GM23248 (cell line): ENCODE data around the gene WLS. TPM values are rescaled to one million over a fixed set of nuclear protein-coding genes. Genes with fewer than 3 reads are reported as not detected.
"Not testable (repeated sequence)": the region's sequence is repeated elsewhere in the genome, so short reads cannot be mapped to it uniquely, and the experiment has no call there.

Source experiments
- DNase-seq: peaks from one replicate; pipeline ENCODE4 v3.0.0-alpha.2; 2015
- H2AFZ ChIP-seq: fragments of 200-600 bp; sonication (generic); 2 replicates; pipeline ENCODE4 v1.6.1; 2016; ENCODE audit warnings: antibody characterized with exemption
- H3F3A ChIP-seq: fragments of 200-600 bp; sonication (generic); 2 replicates; pipeline ENCODE4 v1.6.1; 2016; ENCODE audit warnings: mild to moderate bottlenecking, antibody characterized with exemption, mixed run types; ENCODE audit not compliant: insufficient read depth
- H3K27ac ChIP-seq: fragments of 200-600 bp; sonication (generic); 2 replicates; pipeline ENCODE4 v1.5.1; 2016; ENCODE audit warnings: mild to moderate bottlenecking
- H3K27me3 ChIP-seq: fragments of 200-600 bp; sonication (generic); replicated peaks from 2 replicates; pipeline ENCODE4 v1.6.1; 2016; ENCODE audit warnings: mild to moderate bottlenecking; ENCODE audit not compliant: insufficient read depth
- H3K36me3 ChIP-seq: fragments of 200-600 bp; sonication (generic); 2 replicates; pipeline ENCODE4 v1.6.1; 2016; ENCODE audit warnings: low read depth, mild to moderate bottlenecking
- H3K4me1 ChIP-seq: fragments of 200-600 bp; sonication (generic); 2 replicates; pipeline ENCODE4 v1.6.1; 2016; ENCODE audit warnings: mild to moderate bottlenecking; ENCODE audit not compliant: insufficient read depth
- H3K4me2 ChIP-seq: fragments of 200-600 bp; sonication (generic); one replicate; pipeline ENCODE4 v1.6.1; 2016; ENCODE audit warnings: mild to moderate bottlenecking; ENCODE audit not compliant: unreplicated experiment
- H3K4me3 ChIP-seq: fragments of 200-600 bp; sonication (generic); 2 replicates; pipeline ENCODE4 v1.5.1; 2016; ENCODE audit warnings: mild to moderate bottlenecking
- H3K79me2 ChIP-seq: fragments of 200-600 bp; sonication (generic); 2 replicates; pipeline ENCODE4 v1.6.1; 2016; ENCODE audit warnings: mild to moderate bottlenecking; ENCODE audit not compliant: insufficient read depth
- H3K9ac ChIP-seq: fragments of 200-600 bp; sonication (generic); 2 replicates; pipeline ENCODE4 v1.6.1; 2016; ENCODE audit warnings: mild to moderate bottlenecking
- H3K9me2 ChIP-seq: fragments of 200-600 bp; sonication (generic); 2 replicates; pipeline ENCODE4 v1.6.1; 2016; ENCODE audit warnings: mixed run types, mild to moderate bottlenecking, moderate library complexity; ENCODE audit not compliant: insufficient read depth
- H3K9me3 ChIP-seq: fragments of 200-600 bp; sonication (generic); one replicate; pipeline ENCODE4 v1.6.1; 2017; ENCODE audit warnings: low read depth
- H4K20me1 ChIP-seq: fragments of 200-600 bp; sonication (generic); 2 replicates; pipeline ENCODE4 v1.6.0; 2016; ENCODE audit not compliant: insufficient read depth
- EZH2 ChIP-seq: fragments of 200-600 bp; sonication (generic); IDR thresholded peaks from 2 replicates; pipeline ENCODE4 v1.6.1; 2018; ENCODE audit warnings: antibody characterized with exemption, mild to moderate bottlenecking; ENCODE audit not compliant: insufficient read depth, poor library complexity, severe bottlenecking
- EZH2phosphoT487 ChIP-seq: fragments of 200-600 bp; sonication (generic); IDR thresholded peaks from 2 replicates; pipeline ENCODE4 v1.6.1; 2018; ENCODE audit warnings: antibody characterized with exemption, moderate library complexity, mild to moderate bottlenecking, low read depth; ENCODE audit not compliant: insufficient read depth
- WGBS, 2 experiments: methylation state at CpG; one replicate each; pipeline ENCODE4 v1.1.6; 2015 to 2017; ENCODE audit warnings: low lambda C conversion rate in 2 of 2, low coverage in 1 of 2; ENCODE audit errors: missing lambda C conversion rate in 2 of 2; 5-methylcytosine and 5-hydroxymethylcytosine counted together
- in situ Hi-C: fragments of 300-500 bp; cut with MboI; formaldehyde crosslinking; loops from 2 replicates; pipeline ENCODE4 v1.15.0; 2020
- polyA plus RNA-seq: library from polyadenylated mRNA; unstranded; fragments of >200 nt; fragmentation: Nextera tagmentation; extraction: Ambion mirVana; gene quantifications from 2 replicates; pipeline ENCODE4 v1.2.1, GENCODE V29; 2016
- total RNA-seq: library from RNA; depleted of rRNA; stranded (reverse); fragments of >200 nt; shearing (Covaris generic); gene quantifications from 2 replicates; pipeline ENCODE4 v1.2.3, GENCODE V29; 2014

Gene WLS
- total and polyA plus RNA-seq, 2 experiments from 2014 or later: 26.7 to 36.4 TPM

DNA sequence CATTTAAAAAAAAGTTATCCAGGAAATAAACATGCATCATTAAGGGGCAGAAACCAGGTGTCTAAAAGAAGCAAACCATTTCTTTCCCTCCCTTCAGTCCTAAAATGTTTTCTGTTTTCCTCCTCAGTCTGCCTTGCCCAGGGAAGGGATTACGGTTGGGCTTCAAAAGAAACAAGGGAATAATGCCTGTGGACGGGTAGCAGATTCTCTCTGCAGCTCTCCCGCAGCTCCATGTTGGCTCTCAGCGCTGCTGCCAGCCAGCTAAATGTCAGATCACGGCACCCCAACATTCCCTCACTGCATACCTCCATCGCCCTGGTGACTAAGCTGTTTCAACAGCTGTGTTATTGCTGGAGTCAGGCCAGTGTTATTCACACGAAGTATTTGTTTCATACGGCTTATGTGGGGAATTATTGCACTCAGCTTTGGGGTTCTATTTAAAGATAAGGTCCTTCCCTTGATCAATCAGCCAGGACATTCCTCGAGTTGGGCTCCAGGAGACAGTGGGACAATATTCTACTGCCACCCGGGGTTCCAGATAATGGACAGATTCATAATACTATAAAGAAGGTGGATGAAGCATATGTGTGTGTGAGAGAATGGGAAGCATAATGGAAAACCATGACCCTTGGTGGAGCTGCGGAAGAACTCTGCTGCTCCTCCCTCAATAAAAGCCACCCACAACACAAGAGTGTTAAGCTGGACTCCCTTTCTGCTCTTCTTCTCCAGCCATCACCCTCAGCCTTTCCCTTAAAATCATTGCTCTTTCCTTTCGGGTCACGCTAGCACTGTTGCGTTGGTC is 58.2 kb downstream of the WLS start:
- Histone ChIP-seq H3K4me1 (peaks cover 45% of the 10 kb centered on the region), H3K27me3 (no peaks in the 10 kb centered on the region), H2AFZ (no peak overlapping the region), H4K20me1 (no peaks in the 10 kb centered on the region), H3K4me2 (peak overlapping the region; percentile 87), H3K9ac (peak overlapping the region; percentile 36; the same call in 1 of the 2 replicates), H3K9me2 (no peaks in the 10 kb centered on the region), H3K27ac (peak overlapping the region; percentile 69), H3K4me3 (peak overlapping the region; percentile 55), H3K9me3 (no peaks in the 10 kb centered on the region), H3F3A (peaks cover 62% of the 10 kb centered on the region), H3K79me2 (no peaks in the 10 kb centered on the region), H3K36me3 (no peaks in the 10 kb centered on the region)
- in situ Hi-C loops: no loop called here
- WGBS, 2 experiments: 19% methylated on average over 14 of the region's 14 CpGs
- TF ChIP-seq EZH2phosphoT487: no peak
- TF ChIP-seq EZH2: no peak
- peak; percentile 96 for DNase-seq

GRCh38 chr1:68173283-68173935 is 58.9 kb downstream of the WLS start:
- DNase-seq: peak; percentile 60
- H3K4me3 ChIP-seq: peak overlapping the region; percentile 55
- H3K36me3 ChIP-seq: no peaks in the 10 kb centered on the region
- peak overlapping the region; percentile 69 for H3K27ac ChIP-seq
- no peaks in the 10 kb centered on the region for H3K79me2 ChIP-seq
- H3K4me2 ChIP-seq: peak overlapping the region; percentile 87
- no peaks in the 10 kb centered on the region for H4K20me1 ChIP-seq
- TF ChIP-seq EZH2phosphoT487: no peak
- TF ChIP-seq EZH2: no peak
- H3K27me3 ChIP-seq: no peaks in the 10 kb centered on the region
- peaks cover 37% of the 10 kb centered on the region for H3K4me1 ChIP-seq
- H3F3A ChIP-seq: peaks cover 55% of the 10 kb centered on the region
- in situ Hi-C loops: no loop called here
- 35 to 40% methylated on average over 6 of the region's 6 CpGs for WGBS, 2 experiments
- H3K9me3 ChIP-seq: no peaks in the 10 kb centered on the region
- H3K9ac ChIP-seq: peak overlapping the region; percentile 36; the same call in 1 of the 2 replicates
- no peak overlapping the region for H2AFZ ChIP-seq
- no peaks in the 10 kb centered on the region for H3K9me2 ChIP-seq

DNA sequence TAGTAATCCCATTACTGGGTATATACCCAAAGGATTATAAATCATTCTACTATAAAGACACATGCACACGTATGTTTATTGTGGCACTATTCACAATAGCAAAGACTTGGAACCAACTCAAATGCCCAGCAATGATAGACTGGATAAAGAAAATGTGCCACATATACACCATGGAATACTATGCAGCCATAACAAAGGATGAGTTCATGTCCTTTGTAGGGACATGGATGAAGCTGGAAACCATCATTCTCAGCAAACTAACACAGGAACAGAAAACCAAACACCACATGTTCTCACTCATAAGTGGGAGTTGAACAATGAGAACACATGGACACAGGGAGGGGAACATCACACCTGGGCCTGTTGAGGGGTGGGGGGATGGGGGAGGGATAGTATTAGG is 60.5 kb downstream of the WLS start:
- WGBS, 2 experiments: 92 to 100% methylated on average over 1 of the region's 1 CpG
- in situ Hi-C loops: not testable (repeated sequence)

DNA sequence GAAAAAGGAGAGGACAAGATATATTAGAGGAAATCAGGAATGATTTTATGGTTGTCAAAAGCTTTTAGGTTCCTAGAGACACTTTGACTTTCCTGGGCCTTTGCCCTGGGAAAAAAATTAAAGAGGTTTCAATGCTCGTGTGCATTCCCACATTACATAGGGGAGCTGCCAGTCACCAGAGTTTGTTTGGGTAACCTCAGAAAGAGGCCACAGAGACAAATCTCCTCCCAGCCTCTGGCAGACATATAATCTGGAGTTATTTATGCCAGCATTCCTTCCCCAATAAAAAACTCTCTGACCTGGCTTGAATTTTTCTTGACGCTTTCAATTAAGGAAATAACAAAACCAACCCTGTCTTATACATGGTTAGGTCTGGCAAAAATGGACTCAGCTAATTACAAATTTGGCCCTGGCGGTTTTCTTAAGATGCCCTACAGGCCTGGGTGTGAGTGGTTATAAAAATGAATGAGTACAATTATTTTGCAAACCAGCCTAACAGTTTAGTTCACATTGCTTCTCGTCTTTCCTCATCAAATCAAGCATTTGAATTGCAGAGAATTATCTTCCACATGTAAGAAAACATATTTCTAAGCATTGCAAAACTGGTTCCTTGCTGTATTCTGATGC is 63.7 kb downstream of the WLS start:
- Histone ChIP-seq H3K9ac (no peak overlapping the region), H3K27me3 (no peaks in the 10 kb centered on the region), H3K4me2 (no peak overlapping the region), H3K4me3 (no peak overlapping the region), H2AFZ (no peak overlapping the region), H3K27ac (no peak overlapping the region), H3K4me1 (peaks cover 6% of the 10 kb centered on the region), H3K9me3 (no peaks in the 10 kb centered on the region), H4K20me1 (no peaks in the 10 kb centered on the region), H3F3A (peaks cover 9% of the 10 kb centered on the region), H3K36me3 (no peaks in the 10 kb centered on the region), H3K79me2 (no peaks in the 10 kb centered on the region), H3K9me2 (no peaks in the 10 kb centered on the region)
- WGBS, 2 experiments: 70 to 71% methylated on average over 4 of the region's 4 CpGs
- TF ChIP-seq EZH2 (no peak), EZH2phosphoT487 (no peak)
- no peak for DNase-seq
- in situ Hi-C loops: no loop called here

More for the DNA sequence above, 60.5 kb downstream of the WLS start:
- not testable (repeated sequence) for H3K9me2 ChIP-seq, H4K20me1 ChIP-seq, H3K36me3 ChIP-seq, H3K79me2 ChIP-seq, H3K27me3 ChIP-seq, H3K4me3 ChIP-seq, H3K4me2 ChIP-seq, H3K9ac ChIP-seq, H3K27ac ChIP-seq, H3K9me3 ChIP-seq, H2AFZ ChIP-seq, DNase-seq
- peaks cover 39% of the 10 kb centered on the region for H3F3A ChIP-seq
- peaks cover 27% of the 10 kb centered on the region for H3K4me1 ChIP-seq
